Esophagus squamous epithelium (tissue), 4 donors: Measurements from ENCODE around the gene BAIAP3.

ENCODE experiments used
- POLR2A ChIP-seq, 4 donors: fragments of 450-650 bp; IDR thresholded peaks; one replicate each; pipeline ENCODE4 v1.6.1; 2017; ENCODE audit warnings: antibody characterized with exemption in 4 of 4, mild to moderate bottlenecking in 4 of 4, moderate library complexity in 3 of 4
- TF ChIP-seq, protein P1 (sequence below), 6 experiments: fragments of 450-650 bp in 4 of 6; fragments of 200-600 bp in 2 of 6; sonication (generic) in 2 of 6; IDR thresholded peaks; one replicate each; pipeline ENCODE4 v1.5.1; 2016 to 2019; ENCODE audit warnings: antibody characterized with exemption in 6 of 6, mild to moderate bottlenecking in 4 of 6, moderate library complexity in 4 of 6

DNA sequence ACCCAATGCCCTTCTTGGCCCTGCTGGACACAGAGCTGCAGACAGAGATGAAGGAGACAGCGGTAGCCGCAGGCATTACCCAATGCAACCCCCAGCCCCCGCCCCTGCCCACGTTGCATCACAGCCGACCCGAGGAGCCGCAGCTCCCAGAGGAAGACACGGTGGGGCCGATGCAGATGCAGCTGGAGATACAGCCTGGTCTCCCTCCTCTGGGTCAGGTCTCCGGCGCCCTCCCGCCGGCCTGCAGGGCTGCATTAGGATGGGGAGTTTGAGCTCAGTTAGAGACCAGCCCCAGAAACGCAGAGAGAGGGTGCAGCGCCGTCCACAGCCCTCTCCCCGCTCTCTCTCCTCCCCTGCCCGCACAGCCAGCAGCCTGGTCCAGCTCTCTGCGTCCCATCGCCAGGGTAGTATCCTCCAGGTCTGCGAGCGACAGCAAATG lies 43.4 kb upstream of the BAIAP3 start:
- TF ChIP-seq, protein P1, sequence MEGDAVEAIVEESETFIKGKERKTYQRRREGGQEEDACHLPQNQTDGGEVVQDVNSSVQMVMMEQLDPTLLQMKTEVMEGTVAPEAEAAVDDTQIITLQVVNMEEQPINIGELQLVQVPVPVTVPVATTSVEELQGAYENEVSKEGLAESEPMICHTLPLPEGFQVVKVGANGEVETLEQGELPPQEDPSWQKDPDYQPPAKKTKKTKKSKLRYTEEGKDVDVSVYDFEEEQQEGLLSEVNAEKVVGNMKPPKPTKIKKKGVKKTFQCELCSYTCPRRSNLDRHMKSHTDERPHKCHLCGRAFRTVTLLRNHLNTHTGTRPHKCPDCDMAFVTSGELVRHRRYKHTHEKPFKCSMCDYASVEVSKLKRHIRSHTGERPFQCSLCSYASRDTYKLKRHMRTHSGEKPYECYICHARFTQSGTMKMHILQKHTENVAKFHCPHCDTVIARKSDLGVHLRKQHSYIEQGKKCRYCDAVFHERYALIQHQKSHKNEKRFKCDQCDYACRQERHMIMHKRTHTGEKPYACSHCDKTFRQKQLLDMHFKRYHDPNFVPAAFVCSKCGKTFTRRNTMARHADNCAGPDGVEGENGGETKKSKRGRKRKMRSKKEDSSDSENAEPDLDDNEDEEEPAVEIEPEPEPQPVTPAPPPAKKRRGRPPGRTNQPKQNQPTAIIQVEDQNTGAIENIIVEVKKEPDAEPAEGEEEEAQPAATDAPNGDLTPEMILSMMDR (IDR thresholded peaks at IDR 0.05): no peak
- TF ChIP-seq POLR2A (IDR thresholded peaks at IDR 0.05): no peak
